ENCODE data around the gene ZNF385B.

- TF ChIP-seq CTCF (IDR thresholded peaks at IDR 0.05), result 0 out of 2 replicates have a peak, but pooled peaks have one; percentile 35
- TF ChIP-seq IRF2 (CRISPR knock-in tag; IDR thresholded peaks at IDR 0.05; ENCODE audit: borderline replicate concordance, low read depth), result no peak
- TF ChIP-seq CDX4 (CRISPR knock-in tag; IDR thresholded peaks at IDR 0.05; ENCODE audit: borderline replicate concordance), result no peak
- TF ChIP-seq CREB1 (CRISPR knock-in tag; IDR thresholded peaks at IDR 0.05), result no peak
Observed at GRCh38 chr2:179898873-179899272, 37.5 kb upstream of the ZNF385B start.
